Cerebellar nuclear complex (tissue), 1 donor: ENCODE measurements around the gene PPP1R12C.
"Not testable (repeated sequence)": the region's sequence is repeated elsewhere in the genome, so short reads cannot be mapped to it uniquely, and the experiment has no call there.

Experiments
- DNase-seq, 2 experiments: peaks; one replicate each; lab custom pipeline; 2025; lab: John Stamatoyannopoulos, UW

PPP1R12C gene

DNA sequence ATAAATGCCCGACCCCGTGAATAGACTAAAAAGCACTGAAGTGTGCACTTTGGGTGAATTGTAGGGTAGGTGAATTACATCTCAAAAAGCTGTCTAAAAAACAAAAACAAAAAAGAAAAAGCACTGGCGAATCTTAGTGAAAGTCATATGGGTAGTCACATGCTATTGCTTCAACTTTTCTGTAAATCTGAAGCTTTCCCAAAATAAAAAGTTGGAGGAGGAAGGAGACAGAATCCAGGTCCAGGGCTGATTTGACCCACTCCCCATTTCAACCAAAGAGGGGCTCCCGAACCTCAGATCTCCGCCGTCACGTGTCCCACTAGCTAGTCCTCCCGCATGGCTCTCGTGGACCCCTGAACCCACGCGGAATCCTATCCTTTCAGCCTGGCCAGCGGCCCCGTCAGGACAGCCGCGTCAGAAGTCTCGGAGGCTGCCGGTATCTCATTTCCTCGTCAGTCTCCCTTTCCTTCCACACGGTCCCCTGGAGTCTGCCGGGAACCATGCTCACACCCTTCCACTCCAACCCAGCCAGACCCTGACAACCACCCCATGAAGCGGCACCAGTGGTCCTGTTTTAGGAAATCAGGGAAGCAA, 6.1 kb downstream of the PPP1R12C start:
- no peak for DNase-seq

- DNase-seq: no peak
Measured at GRCh38 chr19:55109527-55110291, 7.7 kb downstream of the PPP1R12C start.

GRCh38 chr19:55107252-55107651, 10.2 kb downstream of the PPP1R12C start:
- not testable (repeated sequence) for DNase-seq

GRCh38 chr19:55106591-55106990, 10.8 kb downstream of the PPP1R12C start:
- no peak for DNase-seq

- no peak for DNase-seq
Measured at GRCh38 chr19:55105237-55105636, 12.2 kb downstream of the PPP1R12C start.

DNA sequence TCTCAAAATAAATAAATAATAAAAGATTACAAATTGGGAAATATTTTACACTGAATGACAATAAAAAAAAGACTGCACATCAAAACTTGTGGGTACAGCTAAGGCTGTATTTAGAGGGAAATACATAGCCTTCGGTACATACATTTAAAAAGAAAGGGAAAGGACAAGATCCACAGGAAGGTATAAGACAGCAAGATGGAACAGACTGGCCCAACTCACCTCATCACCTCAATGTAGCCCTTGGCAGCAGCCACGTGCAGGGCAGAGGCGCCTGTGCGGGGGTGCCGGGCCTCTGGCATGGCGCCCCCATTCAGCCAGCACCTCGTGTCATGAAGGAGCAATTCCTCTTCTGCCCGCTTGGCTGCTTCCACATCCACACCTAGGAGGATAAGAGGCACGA, 14.2 kb downstream of the PPP1R12C start:
- DNase-seq: no peak

DNA sequence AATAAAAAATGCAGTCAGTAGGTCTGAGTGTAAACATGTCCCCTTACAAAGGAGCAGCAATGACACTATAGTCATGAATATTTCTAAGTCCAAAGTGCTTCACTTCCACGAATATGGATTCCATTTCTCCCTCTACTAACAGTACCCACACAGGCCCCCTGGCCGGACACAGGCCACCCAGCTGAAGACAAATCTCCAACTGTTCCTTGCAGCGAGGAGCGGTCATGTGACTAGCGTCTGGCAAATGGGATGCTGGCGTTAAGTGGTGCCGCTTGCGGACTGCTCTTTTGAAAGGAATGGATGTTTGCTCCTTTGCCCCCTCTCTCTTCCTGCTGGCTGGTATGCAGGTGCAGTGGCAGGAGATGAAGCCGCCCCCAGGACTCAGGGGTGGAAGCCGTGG, 16.2 kb downstream of the PPP1R12C start:
- no peak for DNase-seq

GRCh38 chr19:55099557-55100506, 17.6 kb downstream of the PPP1R12C start:
- no peak for DNase-seq

GRCh38 chr19:55098716-55099556, 18.5 kb downstream of the PPP1R12C start:
- no peak for DNase-seq

GRCh38 chr19:55097864-55098715, 19.3 kb downstream of the PPP1R12C start:
- no peak for DNase-seq

DNA sequence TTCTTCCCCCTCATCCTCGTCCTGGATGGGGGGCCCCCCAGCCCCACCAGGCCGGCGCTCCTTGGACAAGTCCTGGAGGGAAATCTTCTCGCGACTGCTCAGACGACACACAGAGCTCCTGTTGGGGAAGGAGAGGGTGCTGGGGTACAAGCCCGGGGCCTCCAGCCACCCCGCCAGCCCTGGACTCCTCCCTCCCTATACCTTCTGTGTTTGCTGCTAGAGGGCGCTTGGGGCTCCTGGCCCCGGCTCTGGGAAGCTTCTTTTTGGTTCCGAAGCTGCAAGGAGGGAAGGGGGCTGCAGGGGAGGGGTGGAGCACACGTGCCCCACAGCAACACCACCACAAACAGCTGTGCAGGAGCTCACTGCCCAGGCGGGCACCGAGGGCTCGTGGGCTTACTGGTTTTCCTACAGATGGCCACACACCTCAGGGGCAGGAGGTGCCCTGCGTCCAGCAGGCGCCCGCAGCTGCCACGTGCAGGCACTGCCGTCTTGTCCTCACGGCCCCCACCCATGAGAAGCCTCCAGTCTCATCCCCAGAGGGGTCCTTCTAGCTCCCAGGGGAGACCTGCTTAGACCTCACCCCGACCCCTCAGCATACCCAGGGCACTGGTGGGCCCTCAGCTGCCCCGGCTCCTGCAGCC, 21.3 kb downstream of the PPP1R12C start:
- no peak for DNase-seq

GRCh38 chr19:55095260-55096060, 22.0 kb downstream of the PPP1R12C start:
- DNase-seq: no peak

GRCh38 chr19:55094456-55095259, 22.8 kb downstream of the PPP1R12C start:
- DNase-seq: no peak

DNA sequence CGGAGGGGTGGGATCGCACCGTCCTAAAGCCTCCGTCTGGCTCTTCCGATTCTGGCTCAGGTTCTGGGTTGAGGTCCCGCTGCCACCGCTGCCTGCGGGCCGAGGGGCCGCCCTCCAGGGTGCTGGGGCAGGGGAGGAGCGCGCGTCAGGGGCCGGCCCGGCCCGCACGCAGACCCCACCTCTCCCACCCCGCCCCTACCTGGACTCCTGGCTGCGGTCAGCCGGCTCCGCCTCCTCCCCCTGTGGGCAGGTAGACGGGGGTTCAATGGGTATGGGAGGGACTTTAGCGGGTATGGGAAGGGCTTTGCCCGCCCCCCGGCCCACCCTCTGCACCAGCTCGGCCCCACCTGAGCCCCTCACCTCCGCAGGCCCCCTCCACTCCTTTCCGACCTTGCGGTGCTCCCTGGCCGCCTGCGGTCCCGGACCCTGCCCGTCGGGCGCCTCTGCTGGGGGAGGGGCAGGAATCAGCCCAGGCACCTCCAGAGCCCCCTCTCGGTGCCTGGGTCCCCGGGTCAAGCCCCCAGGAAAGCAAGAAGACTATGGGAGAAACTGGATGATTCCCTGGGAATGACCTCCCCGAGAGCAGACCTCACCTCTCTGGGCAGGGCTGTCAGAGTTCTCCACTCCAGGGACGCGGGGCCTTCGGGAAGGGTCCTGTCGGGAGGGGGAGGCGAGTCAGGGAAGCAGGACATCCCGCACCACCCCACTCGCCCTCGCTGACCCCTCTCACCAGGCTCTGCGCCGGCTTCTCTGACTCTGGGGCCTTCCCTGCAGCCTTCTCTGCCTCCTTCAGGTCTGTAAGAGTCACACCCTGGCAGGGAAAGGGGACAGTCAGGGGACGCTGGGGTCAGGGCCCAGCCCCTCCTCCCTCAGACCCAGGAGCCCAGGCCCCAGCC, 24.8 kb downstream of the PPP1R12C start:
- DNase-seq: no peak

GRCh38 chr19:55091955-55092354, 25.5 kb downstream of the PPP1R12C start:
- no peak for DNase-seq

- no peak for DNase-seq
Measured at GRCh38 chr19:55091126-55091910, 26.1 kb downstream of the PPP1R12C start.

DNA sequence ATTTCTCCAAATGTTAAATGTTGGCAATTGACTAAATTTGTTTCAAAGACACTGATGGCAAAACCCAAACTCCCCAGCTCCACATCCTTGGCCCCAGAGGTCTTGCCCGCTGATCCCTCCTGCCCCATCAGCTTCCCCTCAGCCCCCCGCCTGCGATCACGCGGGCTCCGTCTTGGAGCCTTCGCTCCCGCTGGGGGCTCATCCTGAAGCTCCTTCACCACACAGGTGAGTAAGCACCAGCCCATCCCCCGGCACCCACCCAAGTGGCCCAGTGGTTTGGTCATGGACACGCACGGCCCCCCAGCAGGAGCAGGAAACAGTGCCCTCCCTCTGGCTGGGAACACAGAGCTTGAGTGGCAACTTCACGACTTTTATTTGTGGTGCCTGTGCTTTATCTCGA, 26.9 kb downstream of the PPP1R12C start:
- DNase-seq: no peak
